T-cell (primary cell): ENCODE data around the gene SLC1A4. TPM values are rescaled to one million over a fixed set of nuclear protein-coding genes. Genes with fewer than 3 reads are reported as not detected.
A peak's percentile ranks its signal among the peaks of the same experiment; 100 is the strongest.

Experiments used
- ATAC-seq, 4 experiments: fragments of 200-7000 bp in 3 of 4; fragments of 150-1000 bp in 1 of 4; cut with Tn5 transposase; replicated peaks in 1 of 4; 1 replicate in 3 of 4; 2 replicates in 1 of 4; pipeline ENCODE4 v1.10.0; 2021; ENCODE audit warnings: moderate library complexity in 3 of 4, mild to moderate bottlenecking in 2 of 4, moderate number of reproducible peaks in 1 of 4
- CTCF ChIA-PET, 2 donors: fragments of 300-600 bp; sonication (Branson Sonifier 250); formaldehyde crosslinking; loops; one replicate each; lab custom pipeline; 2022; ENCODE audit warnings: antibody characterized with exemption in 2 of 2; lab: Charles Lee
- POLR2A ChIA-PET, 2 donors: fragments of 300-600 bp; sonication (Branson Sonifier 250); formaldehyde crosslinking; loops; one replicate each; lab custom pipeline; 2022; ENCODE audit warnings: antibody characterized with exemption in 2 of 2; lab: Charles Lee
- DNase-seq, 35 experiments: peaks; one replicate each; pipeline versions ENCODE4 v3.0.0 to v3.0.0-alpha.2; 2013 to 2023
- H3K27ac ChIP-seq: one replicate; pipeline ENCODE4 v1.5.1; 2013; ENCODE audit warnings: low read length
- H3K27me3 ChIP-seq, 2 experiments: replicated peaks in 1 of 2; 1 replicate in 1 of 2; 2 replicates in 1 of 2; pipeline versions ENCODE4 v1.6.1 to v1.7.0; 2013; ENCODE audit warnings: low read length in 1 of 2, mixed read lengths in 1 of 2; ENCODE audit not compliant: control insufficient read depth in 2 of 2, insufficient read depth in 2 of 2; ENCODE audit errors: extremely low read depth in 1 of 2
- H3K36me3 ChIP-seq, 2 donors: 1 replicate in 1 of 2; 2 replicates in 1 of 2; pipeline versions ENCODE4 v1.6.1 to v1.7.0; 2013; ENCODE audit warnings: low read length in 1 of 2; ENCODE audit not compliant: control insufficient read depth in 2 of 2, insufficient read depth in 1 of 2; ENCODE audit errors: extremely low read depth in 1 of 2
- H3K4me1 ChIP-seq, 2 experiments: 1 replicate in 1 of 2; 2 replicates in 1 of 2; pipeline versions ENCODE4 v1.6.1 to v1.7.0; 2013; ENCODE audit warnings: low read length in 2 of 2, mixed read lengths in 1 of 2; ENCODE audit not compliant: insufficient read depth in 2 of 2, control insufficient read depth in 1 of 2; ENCODE audit errors: extremely low read depth in 1 of 2
- H3K4me3 ChIP-seq, 2 donors: 1 replicate in 1 of 2; 2 replicates in 1 of 2; pipeline versions ENCODE4 v1.5.1 to v1.7.0; 2013; ENCODE audit warnings: mild to moderate bottlenecking in 2 of 2, low read length in 1 of 2, moderate library complexity in 1 of 2; ENCODE audit not compliant: control insufficient read depth in 1 of 2; ENCODE audit errors: extremely low read depth in 1 of 2
- H3K9me3 ChIP-seq: 2 replicates; pipeline ENCODE4 v1.7.0; 2013
- H3K27ac Mint-ChIP-seq, 2 donors: one replicate each; pipeline ENCODE4 v1.8.0; 2020 to 2021; ENCODE audit warnings: mild to moderate bottlenecking in 2 of 2, mixed read lengths in 2 of 2
- H3K27me3 Mint-ChIP-seq, 2 donors: one replicate each; pipeline ENCODE4 v1.8.0; 2021 to 2022; ENCODE audit warnings: mixed read lengths in 2 of 2
- H3K36me3 Mint-ChIP-seq: one replicate; pipeline ENCODE4 v1.8.0; 2021; ENCODE audit warnings: mixed read lengths
- H3K4me1 Mint-ChIP-seq, 3 donors: one replicate each; pipeline ENCODE4 v1.8.0; 2020 to 2022; ENCODE audit warnings: mixed read lengths in 3 of 3, mild to moderate bottlenecking in 1 of 3
- H3K4me3 Mint-ChIP-seq, 3 donors: one replicate each; pipeline ENCODE4 v1.8.0; 2020 to 2022; ENCODE audit warnings: mild to moderate bottlenecking in 3 of 3, mixed read lengths in 3 of 3, moderate library complexity in 3 of 3
- H3K9me3 Mint-ChIP-seq, 3 donors: one replicate each; pipeline ENCODE4 v1.8.0; 2020 to 2022; ENCODE audit warnings: mixed read lengths in 3 of 3
- WGBS: methylation state at CpG from one replicate; pipeline ENCODE4 v1.1.5; 2013; ENCODE audit warnings: missing lambda C conversion rate; ENCODE audit not compliant: insufficient coverage; 5-methylcytosine and 5-hydroxymethylcytosine counted together
- total RNA-seq, 35 experiments: library from RNA in 6 of 35; stranded (reverse) in 6 of 35; fragments of 120-200 nt in 1 of 35; gene quantifications; one replicate each; pipeline versions ENCODE4 v1.2.1 to v1.2.4 and lab custom pipeline; 2013 to 2026

The SLC1A4 gene
- total RNA-seq, 5 donors from 2014 or later (not counting 1 experiment from before 2014, with no cell fraction given), result 1.9 to 13.8 (median 9.8) TPM

GRCh38 chr2:64945973-64946768 is 43.0 kb upstream of the SLC1A4 start:
- H3K4me3 ChIP-seq, result peak overlapping the region; percentile 11 to 39
- H3K27ac Mint-ChIP-seq, result peak overlapping the region; percentile 89 to 92
- H3K36me3 ChIP-seq, result no peaks in the 10 kb centered on the region
- peak overlapping the region; percentile 67 for H3K27ac ChIP-seq
- no peaks in the 10 kb centered on the region for H3K9me3 Mint-ChIP-seq
- peak; percentile 9 to 70 (median 45) for DNase-seq
- no peaks in the 10 kb centered on the region for H3K9me3 ChIP-seq
- ChIA-PET POLR2A (interaction anchor here (0.6 to 0.8 kb wide), 2 partner anchors 7 to 417 kb away, joined by 4 to 8 read pairs; no protein-coding TSS in a partner anchor), CTCF (interaction anchor here (0.6 kb wide), 2 partner anchors 22 to 28 kb away, joined by 3 to 4 read pairs; no protein-coding TSS in a partner anchor)
- WGBS, result 4% methylated on average over 9 of the region's 14 CpGs
- peak overlapping the region; percentile 51 to 80 (median 62) for H3K4me3 Mint-ChIP-seq
- H3K4me1 ChIP-seq, result peaks cover 18 to 31% of the 10 kb centered on the region in 2 experiments
- peak; percentile 87 to 97 (median 96) for ATAC-seq
- H3K27me3 ChIP-seq, result no peaks in the 10 kb centered on the region
- H3K36me3 Mint-ChIP-seq, result no peaks in the 10 kb centered on the region
- peaks cover 32 to 49% (median 44%) of the 10 kb centered on the region in 3 donors for H3K4me1 Mint-ChIP-seq
- no peaks in the 10 kb centered on the region for H3K27me3 Mint-ChIP-seq

DNA sequence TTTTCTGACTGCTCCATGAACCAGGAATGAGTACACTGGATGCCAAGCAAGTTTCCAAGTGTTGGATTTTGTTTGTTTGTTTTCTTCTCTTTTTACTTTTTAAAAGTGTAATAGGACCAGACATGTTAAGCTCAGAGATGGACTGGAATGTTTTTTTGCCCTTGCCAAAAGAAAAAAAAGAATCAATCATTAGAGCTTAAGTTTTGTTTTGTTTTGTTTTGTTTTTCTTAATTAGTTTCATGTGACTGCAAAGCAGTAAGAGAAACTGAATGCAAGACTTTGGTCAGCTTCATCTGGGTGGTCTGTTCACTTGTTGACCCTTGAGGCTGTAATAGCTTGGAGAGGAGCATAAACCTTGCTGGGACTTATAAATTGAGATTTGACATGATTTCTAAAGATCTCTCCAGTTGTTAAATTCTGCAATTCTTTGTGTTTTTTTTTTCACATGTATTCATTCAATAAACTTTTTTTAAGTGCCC is 42.4 kb upstream of the SLC1A4 start:
- H3K36me3 Mint-ChIP-seq, result no peaks in the 10 kb centered on the region
- ATAC-seq, result no peak
- CTCF ChIA-PET, result interaction anchor here in 1 of 2 donors (0.6 kb wide), 2 partner anchors 23 to 157 kb away, joined by 3 to 4 read pairs; no protein-coding TSS in a partner anchor
- Histone ChIP-seq H3K4me1 (peaks cover 18 to 31% of the 10 kb centered on the region in 2 experiments), H3K27ac (peak overlapping the region; percentile 67), H3K4me3 (peak overlapping the region in 1 of 2 donors; percentile 11), H3K36me3 (no peaks in the 10 kb centered on the region), H3K27me3 (no peaks in the 10 kb centered on the region), H3K9me3 (no peaks in the 10 kb centered on the region)
- POLR2A ChIA-PET, result interaction anchor here in 1 of 2 donors (0.6 kb wide), 1 partner anchor 920 kb away, joined by 3 read pairs; no protein-coding TSS in a partner anchor
- peak overlapping the region; percentile 89 to 92 for H3K27ac Mint-ChIP-seq
- no peaks in the 10 kb centered on the region for H3K27me3 Mint-ChIP-seq
- peaks cover 32 to 47% (median 44%) of the 10 kb centered on the region in 3 donors for H3K4me1 Mint-ChIP-seq
- H3K9me3 Mint-ChIP-seq, result no peaks in the 10 kb centered on the region
- no peak for DNase-seq
- H3K4me3 Mint-ChIP-seq, result peak overlapping the region; percentile 51 to 80 (median 62)

- Mint-ChIP-seq H3K27me3 (no peaks in the 10 kb centered on the region), H3K4me3 (peak overlapping the region in 1 of 3 donors; percentile 43), H3K27ac (peak overlapping the region in 1 of 2 donors; percentile 16), H3K9me3 (no peaks in the 10 kb centered on the region), H3K4me1 (peaks cover 32 to 44% (median 40%) of the 10 kb centered on the region in 3 donors), H3K36me3 (no peaks in the 10 kb centered on the region)
- no peaks in the 10 kb centered on the region for H3K9me3 ChIP-seq
- H3K36me3 ChIP-seq, result no peaks in the 10 kb centered on the region
- H3K27me3 ChIP-seq, result no peaks in the 10 kb centered on the region
- H3K4me1 ChIP-seq, result peaks cover 18 to 31% of the 10 kb centered on the region in 2 experiments
- 88% methylated on average over 1 of the region's 4 CpGs for WGBS
- H3K27ac ChIP-seq, result no peak overlapping the region
- H3K4me3 ChIP-seq, result no peak overlapping the region
- ATAC-seq (no peak), DNase-seq (no peak)
- ChIA-PET CTCF (no interaction called here), POLR2A (interaction anchor here in 1 of 2 donors (0.6 kb wide), 1 partner anchor 21 kb away, joined by 3 read pairs; no protein-coding TSS in a partner anchor)
Measured at GRCh38 chr2:64947885-64948284, 41.3 kb upstream of the SLC1A4 start.

- DNase-seq (no peak), ATAC-seq (no peak)
- Histone ChIP-seq H3K27me3 (no peaks in the 10 kb centered on the region), H3K27ac (no peak overlapping the region), H3K4me3 (no peak overlapping the region), H3K4me1 (peaks cover 18 to 22% of the 10 kb centered on the region in 2 experiments), H3K36me3 (no peaks in the 10 kb centered on the region), H3K9me3 (no peaks in the 10 kb centered on the region)
- Mint-ChIP-seq H3K9me3 (peaks cover under 1 to 2% (median 1%) of the 10 kb centered on the region in 3 donors), H3K36me3 (no peaks in the 10 kb centered on the region), H3K4me3 (no peak overlapping the region), H3K4me1 (peaks cover 24 to 29% (median 28%) of the 10 kb centered on the region in 3 donors), H3K27me3 (no peaks in the 10 kb centered on the region), H3K27ac (no peak overlapping the region)
- ChIA-PET POLR2A (no interaction called here), CTCF (no interaction called here)
- WGBS, result 94% methylated on average over 9 of the region's 14 CpGs
Measured at GRCh38 chr2:64950226-64951160, 38.7 kb upstream of the SLC1A4 start.

DNA sequence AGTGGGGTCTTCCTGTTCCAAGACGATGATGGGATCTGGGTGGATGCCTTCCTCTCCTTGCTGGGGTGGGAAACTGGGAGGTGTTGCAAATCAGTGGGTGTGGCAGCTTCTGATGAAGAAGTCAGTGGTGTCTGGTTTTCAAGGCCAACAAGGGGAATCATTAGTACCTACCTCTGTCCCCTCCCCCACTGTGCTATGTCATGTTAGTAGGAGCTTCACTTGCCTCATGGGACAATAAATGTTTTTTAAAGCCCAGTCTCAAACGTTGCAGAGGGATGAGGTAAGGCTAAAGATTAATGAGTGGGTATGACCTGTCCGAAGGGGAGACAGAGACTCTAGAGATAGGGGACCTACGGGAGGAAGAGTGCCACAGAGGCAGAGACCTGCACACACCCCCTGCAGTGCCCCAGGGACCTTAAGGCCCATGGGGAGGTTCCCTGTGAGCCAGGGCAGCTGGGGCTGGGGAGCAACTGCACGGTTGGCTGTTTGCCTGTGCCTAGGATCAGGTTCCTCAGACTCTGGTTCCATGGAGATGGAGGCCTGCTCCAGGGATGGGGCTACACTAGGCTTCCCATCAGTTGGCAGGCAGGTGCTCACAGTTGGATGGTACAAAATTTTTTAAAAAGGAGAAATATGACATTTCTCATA is 37.8 kb upstream of the SLC1A4 start:
- ChIA-PET POLR2A (no interaction called here), CTCF (no interaction called here)
- no peaks in the 10 kb centered on the region for H3K27me3 ChIP-seq
- DNase-seq (no peak), ATAC-seq (no peak)
- H3K36me3 Mint-ChIP-seq, result no peaks in the 10 kb centered on the region
- H3K4me3 ChIP-seq, result no peak overlapping the region
- no peak overlapping the region for H3K27ac ChIP-seq
- no peaks in the 10 kb centered on the region for H3K27me3 Mint-ChIP-seq
- H3K4me3 Mint-ChIP-seq, result no peak overlapping the region
- WGBS, result 94% methylated on average over 4 of the region's 5 CpGs
- H3K4me1 ChIP-seq, result peaks cover 10 to 13% of the 10 kb centered on the region in 2 experiments
- no peaks in the 10 kb centered on the region for H3K36me3 ChIP-seq
- no peaks in the 10 kb centered on the region for H3K9me3 ChIP-seq
- H3K9me3 Mint-ChIP-seq, result peaks cover 4 to 5% (median 5%) of the 10 kb centered on the region in 3 donors
- H3K27ac Mint-ChIP-seq, result no peak overlapping the region
- peaks cover 15 to 20% (median 19%) of the 10 kb centered on the region in 3 donors for H3K4me1 Mint-ChIP-seq
